T-helper 1 cell treated with Interleukin-12 subunit alpha and Interleukin-12 subunit beta and Interleukin-4 antibody, amounts not matched to agents 30 μg/mL and 1 μg/mL, for 36 hours (primary cell): ENCODE measurements around the gene FHIT.

Source experiments
- H3K27ac Mint-ChIP-seq: one replicate; pipeline ENCODE4 v1.8.0; 2021; ENCODE audit warnings: mild to moderate bottlenecking, mixed read lengths
- H3K27me3 Mint-ChIP-seq: one replicate; pipeline ENCODE4 v1.8.0; 2021; ENCODE audit warnings: low read depth, mixed read lengths
- H3K36me3 Mint-ChIP-seq: one replicate; pipeline ENCODE4 v1.8.0; 2021; ENCODE audit warnings: low read depth, mixed read lengths
- H3K4me1 Mint-ChIP-seq: one replicate; pipeline ENCODE4 v1.8.0; 2021; ENCODE audit warnings: low read depth, mixed read lengths
- H3K4me3 Mint-ChIP-seq: one replicate; pipeline ENCODE4 v1.8.0; 2021; ENCODE audit warnings: mild to moderate bottlenecking, moderate library complexity, mixed read lengths
- H3K9me3 Mint-ChIP-seq: one replicate; pipeline ENCODE4 v1.8.0; 2021; ENCODE audit warnings: mixed read lengths

The FHIT gene

GRCh38 chr3:60812502-60812901 lies 438.8 kb downstream of the FHIT start:
- Mint-ChIP-seq H3K27me3 (no peaks in the 10 kb centered on the region), H3K36me3 (no peaks in the 10 kb centered on the region), H3K27ac (no peak overlapping the region), H3K4me1 (no peaks in the 10 kb centered on the region), H3K4me3 (no peak overlapping the region), H3K9me3 (peaks cover 5% of the 10 kb centered on the region)

DNA sequence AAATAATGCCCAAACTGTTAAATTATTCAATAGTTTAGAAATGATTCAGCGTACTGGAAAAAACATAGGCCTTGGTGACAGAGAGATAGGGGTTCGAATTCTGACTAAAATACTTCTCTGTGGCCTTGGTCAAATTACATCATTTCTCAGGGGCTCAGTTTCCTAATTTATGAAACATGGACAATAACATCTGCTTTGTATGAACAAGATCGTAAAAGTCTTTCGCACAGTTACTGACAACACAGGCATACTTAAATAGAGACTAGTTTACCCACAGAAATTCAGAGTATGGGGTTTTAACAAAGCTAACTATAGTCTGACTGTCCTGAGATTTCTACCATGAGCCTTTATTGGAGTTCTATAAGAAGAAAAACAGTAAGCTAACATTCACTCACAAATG lies 440.4 kb downstream of the FHIT start:
- H3K27me3 Mint-ChIP-seq, result no peaks in the 10 kb centered on the region
- no peaks in the 10 kb centered on the region for H3K4me1 Mint-ChIP-seq
- H3K27ac Mint-ChIP-seq, result no peak overlapping the region
- no peaks in the 10 kb centered on the region for H3K9me3 Mint-ChIP-seq
- H3K4me3 Mint-ChIP-seq, result no peak overlapping the region
- H3K36me3 Mint-ChIP-seq, result no peaks in the 10 kb centered on the region

DNA sequence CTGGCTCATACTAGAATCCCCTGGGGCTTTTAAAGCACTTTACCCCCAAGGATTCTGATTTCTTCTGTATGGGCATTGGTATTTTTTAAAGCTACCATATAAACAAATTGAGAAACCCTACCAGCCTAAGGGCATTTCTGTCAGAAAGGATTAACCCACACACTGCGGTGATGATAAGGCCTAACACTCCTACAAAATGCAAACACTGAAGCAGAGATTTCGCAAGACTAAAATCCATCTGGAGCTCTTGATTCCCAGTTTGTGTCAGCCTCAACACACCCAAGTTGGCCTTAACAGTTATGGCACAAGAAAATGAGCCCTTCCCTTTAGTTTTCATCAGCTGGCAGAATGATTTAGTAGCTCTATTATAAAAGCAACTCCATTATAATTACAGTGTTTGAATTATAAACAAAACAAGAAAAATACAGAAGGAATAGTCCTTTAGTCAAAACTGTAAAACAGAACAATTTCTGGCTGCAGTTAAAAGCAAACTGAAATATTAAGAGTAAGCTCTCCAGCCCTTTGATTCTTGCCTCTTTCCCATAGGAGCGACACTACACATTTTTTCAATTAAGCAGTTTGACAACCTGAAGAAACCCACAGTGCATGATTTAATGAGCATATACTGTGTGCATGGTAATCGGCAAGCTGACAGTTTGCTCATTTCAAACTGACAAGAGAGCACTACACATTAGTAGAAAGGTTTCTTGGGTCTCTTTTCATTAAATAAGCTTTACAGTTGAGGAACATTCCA lies 441.2 kb downstream of the FHIT start:
- H3K27ac Mint-ChIP-seq, result no peak overlapping the region
- no peaks in the 10 kb centered on the region for H3K27me3 Mint-ChIP-seq
- no peaks in the 10 kb centered on the region for H3K4me1 Mint-ChIP-seq
- no peaks in the 10 kb centered on the region for H3K9me3 Mint-ChIP-seq
- H3K36me3 Mint-ChIP-seq, result no peaks in the 10 kb centered on the region
- no peak overlapping the region for H3K4me3 Mint-ChIP-seq

GRCh38 chr3:60803216-60804173 lies 447.8 kb downstream of the FHIT start:
- H3K27me3 Mint-ChIP-seq, result no peaks in the 10 kb centered on the region
- no peaks in the 10 kb centered on the region for H3K36me3 Mint-ChIP-seq
- H3K4me3 Mint-ChIP-seq, result no peak overlapping the region
- H3K27ac Mint-ChIP-seq, result no peak overlapping the region
- H3K4me1 Mint-ChIP-seq, result no peaks in the 10 kb centered on the region
- H3K9me3 Mint-ChIP-seq, result peaks cover 10% of the 10 kb centered on the region

DNA sequence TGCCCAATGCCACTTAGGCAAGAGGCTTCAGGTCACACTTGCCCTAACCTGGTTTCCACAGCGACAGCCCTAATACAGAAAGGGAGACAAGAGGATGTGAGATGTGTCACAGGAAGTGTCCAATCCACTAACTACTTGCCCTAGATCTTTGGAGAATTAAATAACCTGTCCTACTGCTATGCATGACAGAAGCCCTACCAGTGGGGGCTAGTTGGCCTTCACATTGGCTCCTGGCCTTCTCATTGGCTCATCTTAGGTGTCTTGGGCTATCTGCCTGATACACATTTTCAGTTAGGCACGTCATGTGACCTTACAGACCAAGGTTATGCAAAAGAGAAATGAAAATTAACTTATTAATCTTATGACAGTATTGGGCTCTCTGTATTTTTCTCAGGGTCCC lies 449.9 kb downstream of the FHIT start:
- Mint-ChIP-seq H3K9me3 (peaks cover 10% of the 10 kb centered on the region), H3K4me1 (no peaks in the 10 kb centered on the region), H3K27ac (no peak overlapping the region), H3K27me3 (no peaks in the 10 kb centered on the region), H3K4me3 (no peak overlapping the region), H3K36me3 (no peaks in the 10 kb centered on the region)

GRCh38 chr3:60798456-60798855 lies 452.8 kb downstream of the FHIT start:
- no peaks in the 10 kb centered on the region for H3K36me3 Mint-ChIP-seq
- H3K9me3 Mint-ChIP-seq, result peaks cover 10% of the 10 kb centered on the region
- no peaks in the 10 kb centered on the region for H3K27me3 Mint-ChIP-seq
- no peaks in the 10 kb centered on the region for H3K4me1 Mint-ChIP-seq
- no peak overlapping the region for H3K4me3 Mint-ChIP-seq
- no peak overlapping the region for H3K27ac Mint-ChIP-seq

DNA sequence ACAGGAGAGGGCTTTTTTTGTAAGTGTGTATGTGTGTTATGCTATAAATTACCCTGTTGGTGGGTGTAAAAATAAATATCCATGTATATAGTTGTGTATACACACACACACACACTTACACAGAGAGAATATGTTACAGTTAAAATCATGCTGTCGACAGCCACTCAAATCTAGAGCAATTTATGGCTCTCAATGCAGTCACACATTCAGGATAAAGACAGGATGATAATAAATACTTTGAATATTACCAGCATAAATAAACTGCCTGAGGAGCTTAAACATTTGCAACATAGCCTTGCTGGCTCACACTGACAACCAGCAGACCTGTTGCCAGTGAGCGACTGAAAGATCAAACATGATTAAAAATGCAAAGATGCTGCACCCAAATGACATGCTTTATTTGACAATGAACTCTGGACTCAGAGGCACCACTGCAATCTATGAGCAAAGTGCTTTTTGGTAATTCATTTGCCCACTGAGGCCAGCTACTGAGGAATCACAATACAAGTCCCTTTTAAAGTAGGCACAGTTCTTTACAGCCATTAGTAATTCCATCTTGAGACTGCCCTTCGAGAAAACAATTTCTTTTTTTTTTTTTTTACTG lies 458.9 kb downstream of the FHIT start:
- H3K27me3 Mint-ChIP-seq, result peaks cover 3% of the 10 kb centered on the region
- H3K4me3 Mint-ChIP-seq, result no peak overlapping the region
- H3K4me1 Mint-ChIP-seq, result no peaks in the 10 kb centered on the region
- no peaks in the 10 kb centered on the region for H3K9me3 Mint-ChIP-seq
- H3K36me3 Mint-ChIP-seq, result no peaks in the 10 kb centered on the region
- no peak overlapping the region for H3K27ac Mint-ChIP-seq

DNA sequence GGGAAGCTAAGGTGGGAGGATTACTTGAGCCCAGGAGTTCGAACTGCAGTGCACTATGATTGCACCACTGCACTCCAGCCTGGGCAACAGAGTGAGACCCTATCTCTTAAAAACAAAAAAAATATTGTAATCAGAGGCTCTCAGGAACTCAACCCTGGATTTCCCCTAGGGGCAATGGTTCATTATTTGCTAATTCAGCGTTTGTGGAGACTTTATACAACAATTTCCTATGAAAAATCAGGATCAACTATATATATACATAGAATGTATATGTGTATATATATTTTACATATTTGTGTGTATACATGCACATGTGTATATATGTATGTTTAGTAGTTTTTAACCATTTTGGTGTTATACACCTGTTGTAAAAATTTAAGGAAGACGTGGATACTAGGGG lies 463.1 kb downstream of the FHIT start:
- peaks cover 3% of the 10 kb centered on the region for H3K27me3 Mint-ChIP-seq
- no peak overlapping the region for H3K27ac Mint-ChIP-seq
- no peak overlapping the region for H3K4me3 Mint-ChIP-seq
- H3K4me1 Mint-ChIP-seq, result no peaks in the 10 kb centered on the region
- no peaks in the 10 kb centered on the region for H3K36me3 Mint-ChIP-seq
- no peaks in the 10 kb centered on the region for H3K9me3 Mint-ChIP-seq

DNA sequence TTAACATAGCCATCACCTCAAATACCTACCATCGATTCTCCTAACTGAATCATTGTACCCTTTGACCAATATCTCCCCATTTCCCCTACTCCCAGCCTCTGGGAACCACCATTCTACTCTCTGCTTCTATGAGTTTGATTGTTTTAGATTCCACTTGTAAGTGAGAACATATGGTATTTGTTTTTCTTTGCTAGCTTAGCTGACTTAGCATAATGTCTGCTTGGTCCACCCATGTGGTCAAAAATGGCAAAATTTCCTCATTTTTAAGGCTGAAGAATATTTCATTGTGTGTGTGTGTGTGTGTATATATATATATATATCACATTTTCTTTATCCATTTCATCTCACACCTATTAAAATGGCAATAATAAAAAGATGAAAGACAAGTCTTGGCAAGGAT lies 469.3 kb downstream of the FHIT start:
- no peaks in the 10 kb centered on the region for H3K27me3 Mint-ChIP-seq
- no peak overlapping the region for H3K4me3 Mint-ChIP-seq
- H3K9me3 Mint-ChIP-seq, result peaks cover 18% of the 10 kb centered on the region
- H3K27ac Mint-ChIP-seq, result no peak overlapping the region
- H3K4me1 Mint-ChIP-seq, result no peaks in the 10 kb centered on the region
- H3K36me3 Mint-ChIP-seq, result no peaks in the 10 kb centered on the region

DNA sequence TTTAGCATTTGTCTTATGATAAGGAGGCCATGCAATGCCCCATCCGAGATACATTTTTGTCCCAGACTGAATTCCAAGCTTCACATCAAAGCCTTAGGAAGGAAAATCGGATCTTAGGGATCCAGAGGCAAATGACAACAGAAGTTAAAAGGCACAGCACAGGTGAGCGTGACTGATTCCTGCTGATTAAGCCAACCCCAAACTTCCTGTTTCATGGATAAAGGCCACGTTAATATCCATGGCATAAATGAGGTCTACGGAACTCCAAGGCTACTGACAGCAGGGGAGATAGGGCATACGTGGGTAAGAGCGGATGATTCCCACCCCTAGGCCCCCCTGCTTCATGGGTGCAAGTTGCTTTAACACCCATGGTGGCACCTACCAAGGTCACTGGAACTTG lies 471.6 kb downstream of the FHIT start:
- Mint-ChIP-seq H3K27me3 (no peaks in the 10 kb centered on the region), H3K9me3 (peaks cover 18% of the 10 kb centered on the region), H3K4me1 (no peaks in the 10 kb centered on the region), H3K27ac (no peak overlapping the region), H3K4me3 (no peak overlapping the region), H3K36me3 (no peaks in the 10 kb centered on the region)

- no peaks in the 10 kb centered on the region for H3K36me3 Mint-ChIP-seq
- H3K4me1 Mint-ChIP-seq, result no peaks in the 10 kb centered on the region
- H3K27ac Mint-ChIP-seq, result no peak overlapping the region
- H3K4me3 Mint-ChIP-seq, result no peak overlapping the region
- peaks cover 11% of the 10 kb centered on the region for H3K9me3 Mint-ChIP-seq
- H3K27me3 Mint-ChIP-seq, result no peaks in the 10 kb centered on the region
These were observed 475.3 kb downstream of the FHIT start for GRCh38 chr3:60775985-60776384.

DNA sequence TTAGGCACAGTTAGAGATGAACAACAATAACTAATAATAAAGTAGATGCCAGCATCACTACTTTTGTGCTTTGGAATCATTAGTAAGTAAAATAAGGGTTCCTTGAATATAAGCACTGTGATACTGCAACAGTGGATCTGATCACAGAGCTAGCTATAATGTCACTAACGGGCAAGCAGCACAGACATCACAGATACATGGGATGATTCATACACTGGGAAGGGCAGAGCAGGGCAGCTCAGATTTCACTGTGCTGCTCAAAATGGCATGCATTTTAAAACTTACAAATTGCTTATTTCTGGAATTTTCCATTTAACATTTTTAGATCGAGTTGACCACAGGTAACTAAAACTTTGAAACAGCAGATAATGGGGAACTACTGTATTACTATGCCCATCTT lies 476.6 kb downstream of the FHIT start:
- no peak overlapping the region for H3K27ac Mint-ChIP-seq
- H3K4me3 Mint-ChIP-seq, result no peak overlapping the region
- H3K9me3 Mint-ChIP-seq, result peaks cover 4% of the 10 kb centered on the region
- no peaks in the 10 kb centered on the region for H3K4me1 Mint-ChIP-seq
- H3K27me3 Mint-ChIP-seq, result no peaks in the 10 kb centered on the region
- H3K36me3 Mint-ChIP-seq, result peaks cover 3% of the 10 kb centered on the region

DNA sequence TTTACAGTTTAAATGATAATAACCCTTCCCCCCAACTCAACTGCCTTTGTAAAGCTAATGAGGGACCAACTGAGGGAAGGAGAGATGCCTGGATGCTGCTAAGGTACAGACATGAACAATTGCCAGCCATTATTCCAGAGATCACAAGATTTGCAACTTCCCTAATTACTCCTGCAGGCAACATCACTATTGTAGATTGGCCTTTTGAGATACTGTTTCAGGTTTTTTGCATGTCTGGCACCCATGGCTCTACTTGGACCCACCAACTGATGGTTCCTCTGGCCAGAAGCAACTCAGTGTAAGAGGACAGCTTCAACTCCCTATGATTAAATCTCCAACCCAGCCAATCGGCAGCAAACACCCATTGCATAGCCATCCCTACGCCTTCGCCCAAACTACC lies 478.7 kb downstream of the FHIT start:
- Mint-ChIP-seq H3K4me1 (no peaks in the 10 kb centered on the region), H3K27ac (no peak overlapping the region), H3K9me3 (no peaks in the 10 kb centered on the region), H3K27me3 (no peaks in the 10 kb centered on the region), H3K4me3 (no peak overlapping the region), H3K36me3 (peaks cover 3% of the 10 kb centered on the region)

GRCh38 chr3:60771766-60772165 lies 479.5 kb downstream of the FHIT start:
- Mint-ChIP-seq H3K27ac (no peak overlapping the region), H3K27me3 (no peaks in the 10 kb centered on the region), H3K9me3 (no peaks in the 10 kb centered on the region), H3K4me1 (no peaks in the 10 kb centered on the region), H3K4me3 (no peak overlapping the region), H3K36me3 (peaks cover 3% of the 10 kb centered on the region)

- Mint-ChIP-seq H3K9me3 (no peaks in the 10 kb centered on the region), H3K27ac (no peak overlapping the region), H3K4me3 (no peak overlapping the region), H3K4me1 (no peaks in the 10 kb centered on the region), H3K27me3 (no peaks in the 10 kb centered on the region), H3K36me3 (peaks cover 3% of the 10 kb centered on the region)
These were observed 480.7 kb downstream of the FHIT start for GRCh38 chr3:60770532-60770931.
